ENCODE data around the gene NCKAP5. TPM values are rescaled to one million over a fixed set of nuclear protein-coding genes. Genes with fewer than 3 reads are reported as not detected.
A peak's percentile ranks its signal among the peaks of the same experiment; 100 is the strongest.

NCKAP5 gene
- total and polyA plus RNA-seq, 2 experiments from 2014 or later, result 0.65 to 0.86 TPM

DNA sequence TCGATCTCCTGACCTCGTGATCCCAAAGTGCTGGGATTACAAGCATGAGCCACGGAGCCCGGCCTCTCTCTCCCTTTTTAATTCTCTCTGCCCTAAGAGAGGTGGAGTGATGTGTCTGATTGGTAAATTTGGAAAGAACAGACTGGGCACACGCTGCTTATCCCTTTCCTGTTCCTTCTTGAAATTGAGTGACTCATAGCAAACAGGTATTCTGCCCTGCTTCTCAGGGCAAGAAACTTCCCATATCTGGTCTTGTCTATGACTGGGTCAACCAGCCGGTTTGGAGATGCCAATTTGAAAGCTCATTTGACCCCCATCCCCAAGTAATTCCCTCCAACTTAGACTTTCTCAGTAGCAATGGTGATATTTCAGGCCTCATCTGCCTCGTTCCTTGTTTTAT, 913.3 kb downstream of the NCKAP5 start:
- WGBS, 2 experiments (ENCODE audit: low coverage in 1 of 2, low lambda C conversion rate in 2 of 2, missing lambda C conversion rate in 2 of 2), result 82 to 83% methylated on average over 7 of the region's 7 CpGs
- Histone ChIP-seq H3K9ac (no peak overlapping the region), H3K9me3 (ENCODE audit: low read depth) (no peaks in the 10 kb centered on the region), H3K27ac (no peak overlapping the region), H3K9me2 (ENCODE audit: insufficient read depth) (no peaks in the 10 kb centered on the region), H3F3A (ENCODE audit: insufficient read depth) (no peaks in the 10 kb centered on the region), H3K27me3 (replicated peaks; ENCODE audit: insufficient read depth) (no peaks in the 10 kb centered on the region; the same call in 1 of the 2 replicates), H3K36me3 (ENCODE audit: low read depth) (no peaks in the 10 kb centered on the region), H3K4me3 (no peak overlapping the region), H3K79me2 (ENCODE audit: insufficient read depth) (no peaks in the 10 kb centered on the region), H3K4me1 (ENCODE audit: insufficient read depth) (no peaks in the 10 kb centered on the region), H4K20me1 (ENCODE audit: insufficient read depth) (no peaks in the 10 kb centered on the region), H3K4me2 (ENCODE audit: unreplicated experiment) (no peak overlapping the region), H2AFZ (no peak overlapping the region)
- in situ Hi-C loops (cut with MboI), result no loop called here
- DNase-seq, result no peak
- TF ChIP-seq EZH2phosphoT487 (IDR thresholded peaks at IDR 0.05; ENCODE audit: insufficient read depth, low read depth) (no peak), EZH2 (IDR thresholded peaks at IDR 0.05; ENCODE audit: insufficient read depth, poor library complexity, severe bottlenecking) (no peak)

DNA sequence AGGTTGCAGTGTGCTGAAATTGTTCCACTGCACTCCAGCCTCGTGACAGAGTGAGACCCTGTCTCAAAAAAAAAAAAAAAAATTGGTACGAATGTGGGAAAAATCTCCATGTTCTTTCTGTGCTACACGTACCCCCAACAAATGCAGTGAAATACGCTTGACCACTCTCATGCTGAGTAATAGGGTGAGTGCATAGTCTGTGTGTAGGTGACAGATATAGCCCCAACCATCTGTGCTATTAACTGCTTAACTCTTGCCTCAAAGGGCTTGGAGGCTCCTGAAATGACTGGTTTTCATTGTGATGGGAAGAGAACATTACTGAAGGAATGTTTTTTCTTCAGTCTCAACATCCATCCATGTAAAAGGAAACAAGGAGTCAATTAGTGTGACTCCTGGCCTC, 913.9 kb downstream of the NCKAP5 start:
- no peak for DNase-seq
- H3K9ac ChIP-seq, result no peak overlapping the region
- no peaks in the 10 kb centered on the region for H3K36me3 ChIP-seq (ENCODE audit: low read depth)
- 67 to 69% methylated on average over 3 to 4 of the region's 4 CpGs for WGBS, 2 experiments (ENCODE audit: low coverage in 1 of 2, low lambda C conversion rate in 2 of 2, missing lambda C conversion rate in 2 of 2)
- TF ChIP-seq EZH2 (IDR thresholded peaks at IDR 0.05; ENCODE audit: insufficient read depth, poor library complexity, severe bottlenecking), result no peak
- H3K27me3 ChIP-seq (replicated peaks; ENCODE audit: insufficient read depth), result no peaks in the 10 kb centered on the region; the same call in 1 of the 2 replicates
- no peaks in the 10 kb centered on the region for H3F3A ChIP-seq (ENCODE audit: insufficient read depth)
- H3K79me2 ChIP-seq (ENCODE audit: insufficient read depth), result no peaks in the 10 kb centered on the region
- no peak overlapping the region for H2AFZ ChIP-seq
- no peaks in the 10 kb centered on the region for H3K9me2 ChIP-seq (ENCODE audit: insufficient read depth)
- no peak overlapping the region for H3K4me2 ChIP-seq (ENCODE audit: unreplicated experiment)
- H3K4me3 ChIP-seq, result no peak overlapping the region
- no peaks in the 10 kb centered on the region for H4K20me1 ChIP-seq (ENCODE audit: insufficient read depth)
- no peak overlapping the region for H3K27ac ChIP-seq
- no peaks in the 10 kb centered on the region for H3K9me3 ChIP-seq (ENCODE audit: low read depth)
- no peaks in the 10 kb centered on the region for H3K4me1 ChIP-seq (ENCODE audit: insufficient read depth)
- in situ Hi-C loops (cut with MboI), result no loop called here

DNA sequence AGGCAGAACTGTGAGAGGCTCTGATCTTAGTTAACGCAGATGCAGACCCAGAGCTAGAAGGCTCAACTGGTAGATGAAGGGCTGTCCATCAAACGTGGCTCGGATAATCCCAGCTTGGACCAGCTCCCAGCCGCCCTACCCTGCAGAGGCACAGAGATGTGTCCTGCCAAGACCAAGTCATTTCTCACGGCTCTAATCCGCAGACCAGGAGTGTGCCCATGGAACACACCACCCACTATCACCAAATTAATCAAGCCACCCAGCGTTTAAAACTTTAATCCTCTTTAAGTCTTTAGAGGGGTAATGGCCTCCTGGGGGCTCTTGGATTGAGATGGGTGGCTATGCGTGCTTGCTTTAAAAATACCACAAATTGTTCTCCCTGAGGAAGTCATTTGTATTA, 915.8 kb downstream of the NCKAP5 start:
- no peaks in the 10 kb centered on the region for H3K9me3 ChIP-seq (ENCODE audit: low read depth)
- H3F3A ChIP-seq (ENCODE audit: insufficient read depth), result no peaks in the 10 kb centered on the region
- no peak for TF ChIP-seq EZH2phosphoT487 (IDR thresholded peaks at IDR 0.05; ENCODE audit: insufficient read depth, low read depth)
- no peak for TF ChIP-seq EZH2 (IDR thresholded peaks at IDR 0.05; ENCODE audit: insufficient read depth, poor library complexity, severe bottlenecking)
- no peaks in the 10 kb centered on the region for H3K27me3 ChIP-seq (replicated peaks; ENCODE audit: insufficient read depth)
- H3K36me3 ChIP-seq (ENCODE audit: low read depth), result no peaks in the 10 kb centered on the region
- DNase-seq, result no peak
- no peaks in the 10 kb centered on the region for H3K4me1 ChIP-seq (ENCODE audit: insufficient read depth)
- no peak overlapping the region for H3K27ac ChIP-seq
- 66 to 69% methylated on average over 8 of the region's 8 CpGs for WGBS, 2 experiments (ENCODE audit: low coverage in 1 of 2, low lambda C conversion rate in 2 of 2, missing lambda C conversion rate in 2 of 2)
- no peaks in the 10 kb centered on the region for H3K9me2 ChIP-seq (ENCODE audit: insufficient read depth)
- no peaks in the 10 kb centered on the region for H3K79me2 ChIP-seq (ENCODE audit: insufficient read depth)
- no peak overlapping the region for H3K4me3 ChIP-seq
- no peak overlapping the region for H3K4me2 ChIP-seq (ENCODE audit: unreplicated experiment)
- no peak overlapping the region for H2AFZ ChIP-seq
- no peak overlapping the region for H3K9ac ChIP-seq
- in situ Hi-C loops (cut with MboI), result no loop called here
- H4K20me1 ChIP-seq (ENCODE audit: insufficient read depth), result no peaks in the 10 kb centered on the region

DNA sequence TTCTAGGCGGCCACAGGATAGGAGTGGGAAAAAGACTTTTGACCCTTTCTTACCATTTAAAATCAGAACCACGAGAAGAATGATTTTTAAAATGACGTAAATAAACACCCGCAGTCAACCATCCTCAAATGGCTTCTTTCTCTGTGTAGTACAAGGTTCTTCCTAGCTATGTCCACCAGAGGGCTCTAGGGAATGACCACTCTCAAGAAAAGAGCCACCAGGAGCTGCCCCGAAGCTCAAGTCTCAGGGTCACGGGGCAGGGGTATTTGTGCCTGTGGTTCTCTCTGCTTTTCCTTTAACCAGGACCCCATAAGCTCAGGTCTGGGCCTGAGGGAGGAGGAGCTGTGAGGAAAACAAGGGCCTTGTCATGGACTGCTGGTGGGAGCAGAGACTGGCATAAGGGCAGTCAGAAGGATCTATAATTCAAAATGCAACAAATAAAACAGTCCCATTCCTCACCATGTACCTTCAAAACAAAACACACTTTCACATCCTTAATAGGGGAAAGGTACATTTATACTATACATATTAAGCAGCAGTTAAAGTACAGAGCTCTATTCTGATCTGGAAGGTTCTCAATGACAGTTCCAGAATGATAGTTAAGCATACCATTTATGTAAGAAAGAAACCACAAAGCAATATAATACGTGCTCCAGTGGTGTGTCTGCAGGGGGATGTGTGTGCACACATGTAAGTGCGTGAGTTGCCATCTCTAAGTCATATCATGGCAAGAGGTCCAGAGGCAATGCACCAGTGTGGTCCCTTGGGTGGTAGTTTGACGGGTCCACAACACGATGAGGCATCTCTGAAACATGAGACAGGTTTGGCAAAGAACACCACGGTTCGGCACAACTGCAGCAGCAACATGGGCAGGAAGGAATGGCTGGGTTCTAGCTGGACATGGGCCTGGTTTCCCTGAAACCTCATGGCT, 916.9 kb downstream of the NCKAP5 start:
- in situ Hi-C loops (cut with MboI), result no loop called here
- no peaks in the 10 kb centered on the region for H3K9me3 ChIP-seq (ENCODE audit: low read depth)
- no peak for TF ChIP-seq EZH2 (IDR thresholded peaks at IDR 0.05; ENCODE audit: insufficient read depth, poor library complexity, severe bottlenecking)
- no peak for TF ChIP-seq EZH2phosphoT487 (IDR thresholded peaks at IDR 0.05; ENCODE audit: insufficient read depth, low read depth)
- H3F3A ChIP-seq (ENCODE audit: insufficient read depth), result no peaks in the 10 kb centered on the region
- no peak overlapping the region for H3K4me3 ChIP-seq
- WGBS, 2 experiments (ENCODE audit: low coverage in 1 of 2, low lambda C conversion rate in 2 of 2, missing lambda C conversion rate in 2 of 2), result 66% methylated on average over 12 of the region's 12 CpGs
- H3K36me3 ChIP-seq (ENCODE audit: low read depth), result no peaks in the 10 kb centered on the region
- peak; percentile 58 for DNase-seq
- no peaks in the 10 kb centered on the region for H3K79me2 ChIP-seq (ENCODE audit: insufficient read depth)
- no peaks in the 10 kb centered on the region for H4K20me1 ChIP-seq (ENCODE audit: insufficient read depth)
- no peaks in the 10 kb centered on the region for H3K27me3 ChIP-seq (replicated peaks; ENCODE audit: insufficient read depth)
- H3K27ac ChIP-seq, result no peak overlapping the region
- H3K9me2 ChIP-seq (ENCODE audit: insufficient read depth), result no peaks in the 10 kb centered on the region
- no peak overlapping the region for H3K9ac ChIP-seq
- H3K4me2 ChIP-seq (ENCODE audit: unreplicated experiment), result no peak overlapping the region
- H2AFZ ChIP-seq, result no peak overlapping the region; the same call in 1 of the 2 replicates
- no peaks in the 10 kb centered on the region for H3K4me1 ChIP-seq (ENCODE audit: insufficient read depth)

All from GM23248 (cell line).